Fibroblast of lung (primary cell): ENCODE results near the gene PDZD4. TPM values are rescaled to one million over a fixed set of nuclear protein-coding genes. Genes with fewer than 3 reads are reported as not detected.
A peak's percentile ranks its signal among the peaks of the same experiment; 100 is the strongest.
"Not testable (repeated sequence)": the region's sequence is repeated elsewhere in the genome, so short reads cannot be mapped to it uniquely, and the experiment has no call there.

Experiments used
- DNase-seq, 2 donors: peaks; one replicate each; pipeline versions ENCODE4 v3.0.0 to v3.0.0-alpha.2; 2010; ENCODE audit warnings: low read depth in 2 of 2
- H2AFZ ChIP-seq: 2 replicates; pipeline ENCODE4 v1.5.1; 2012; ENCODE audit warnings: low read length, control low read depth, inconsistent platforms
- H3K27ac ChIP-seq: 2 replicates; pipeline ENCODE4 v1.5.1; 2011; ENCODE audit warnings: low read length, control low read depth; ENCODE audit not compliant: insufficient read depth
- H3K27me3 ChIP-seq: 2 replicates; pipeline ENCODE4 v1.5.1; 2011; ENCODE audit warnings: mild to moderate bottlenecking, low read length; ENCODE audit not compliant: control insufficient read depth, insufficient read depth
- H3K36me3 ChIP-seq: 2 replicates; pipeline ENCODE4 v1.5.1; 2011; ENCODE audit warnings: low read length; ENCODE audit not compliant: control insufficient read depth, insufficient read depth
- H3K4me1 ChIP-seq: 2 replicates; pipeline ENCODE4 v1.5.1; 2011; ENCODE audit warnings: low read length; ENCODE audit not compliant: control insufficient read depth, insufficient read depth; ENCODE audit errors: extremely low read depth
- H3K4me2 ChIP-seq: 2 replicates; pipeline ENCODE4 v1.5.1; 2011; ENCODE audit warnings: low read length, control low read depth; ENCODE audit not compliant: insufficient read depth; ENCODE audit errors: extremely low read depth
- H3K4me3 ChIP-seq, 4 experiments: fragments of 200-600 bp in 1 of 4; sonication (generic) in 1 of 4; replicated peaks in 1 of 4; 2 replicates each; pipeline ENCODE4 v1.5.1; 2011 to 2016; ENCODE audit warnings: low read length in 4 of 4, low read depth in 3 of 4, mild to moderate bottlenecking in 3 of 4, control low read depth in 2 of 4, inconsistent platforms in 1 of 4, mixed read lengths in 1 of 4; ENCODE audit not compliant: insufficient read depth in 1 of 4; ENCODE audit errors: control extremely low read depth in 1 of 4
- H3K79me2 ChIP-seq: 2 replicates; pipeline ENCODE4 v1.5.1; 2012; ENCODE audit warnings: mild to moderate bottlenecking, low read length, inconsistent platforms; ENCODE audit not compliant: control insufficient read depth, insufficient read depth
- H3K9ac ChIP-seq: 2 replicates; pipeline ENCODE4 v1.5.1; 2011; ENCODE audit warnings: mild to moderate bottlenecking, low read length, control low read depth; ENCODE audit not compliant: insufficient read depth
- H3K9me3 ChIP-seq: 2 replicates; pipeline ENCODE4 v1.5.1; 2012; ENCODE audit warnings: low read depth, low read length; ENCODE audit not compliant: control insufficient read depth, insufficient read depth
- H4K20me1 ChIP-seq: 2 replicates; pipeline ENCODE4 v1.5.1; 2011; ENCODE audit warnings: low read length; ENCODE audit not compliant: control insufficient read depth, insufficient read depth; ENCODE audit errors: extremely low read depth
- EZH2 ChIP-seq: IDR thresholded peaks from 2 replicates; pipeline ENCODE4 v1.5.1; 2012; ENCODE audit warnings: low read length, control low read depth, mild to moderate bottlenecking; ENCODE audit errors: missing control alignments
- polyA plus RNA-seq, 2 donors: library from polyadenylated mRNA; depleted of rRNA in 1 of 2; stranded (reverse) in 1 of 2; unstranded in 1 of 2; fragments of >200 nt; gene quantifications; 2 replicates each; pipeline ENCODE4 v1.2.1, GENCODE V29; 2011 to 2012; ENCODE audit warnings: missing spikeins in 1 of 2
- total RNA-seq: library from RNA; depleted of rRNA; stranded (reverse); fragments of >200 nt; gene quantifications from 2 replicates; pipeline ENCODE4 v1.2.1, GENCODE V29; 2014
- TF ChIP-seq, protein P1 (sequence below), 2 donors: IDR thresholded peaks in 1 of 2; conservative IDR thresholded peaks in 1 of 2; 1 replicate in 1 of 2; 2 replicates in 1 of 2; pipeline ENCODE4 v1.5.1; 2011 to 2012; ENCODE audit warnings: low read length in 2 of 2, control low read depth in 1 of 2, inconsistent platforms in 1 of 2, low read depth in 1 of 2, mild to moderate bottlenecking in 1 of 2

The PDZD4 gene
- total and polyA plus RNA-seq, 2 donors (not counting 1 experiment from before 2014, with no cell fraction given), result under 0.01 to 0.10 TPM

- Histone ChIP-seq H3K9ac (no peak overlapping the region), H2AFZ (no peak overlapping the region), H3K27me3 (peaks cover 2% of the 10 kb centered on the region), H3K36me3 (no peaks in the 10 kb centered on the region), H4K20me1 (no peaks in the 10 kb centered on the region), H3K4me3 (peak overlapping the region in 1 of 4 experiments; percentile 30), H3K27ac (no peak overlapping the region), H3K9me3 (no peaks in the 10 kb centered on the region), H3K4me1 (no peaks in the 10 kb centered on the region), H3K79me2 (no peaks in the 10 kb centered on the region), H3K4me2 (peak overlapping the region; percentile 35)
- no peak for TF ChIP-seq EZH2
- TF ChIP-seq, protein P1, sequence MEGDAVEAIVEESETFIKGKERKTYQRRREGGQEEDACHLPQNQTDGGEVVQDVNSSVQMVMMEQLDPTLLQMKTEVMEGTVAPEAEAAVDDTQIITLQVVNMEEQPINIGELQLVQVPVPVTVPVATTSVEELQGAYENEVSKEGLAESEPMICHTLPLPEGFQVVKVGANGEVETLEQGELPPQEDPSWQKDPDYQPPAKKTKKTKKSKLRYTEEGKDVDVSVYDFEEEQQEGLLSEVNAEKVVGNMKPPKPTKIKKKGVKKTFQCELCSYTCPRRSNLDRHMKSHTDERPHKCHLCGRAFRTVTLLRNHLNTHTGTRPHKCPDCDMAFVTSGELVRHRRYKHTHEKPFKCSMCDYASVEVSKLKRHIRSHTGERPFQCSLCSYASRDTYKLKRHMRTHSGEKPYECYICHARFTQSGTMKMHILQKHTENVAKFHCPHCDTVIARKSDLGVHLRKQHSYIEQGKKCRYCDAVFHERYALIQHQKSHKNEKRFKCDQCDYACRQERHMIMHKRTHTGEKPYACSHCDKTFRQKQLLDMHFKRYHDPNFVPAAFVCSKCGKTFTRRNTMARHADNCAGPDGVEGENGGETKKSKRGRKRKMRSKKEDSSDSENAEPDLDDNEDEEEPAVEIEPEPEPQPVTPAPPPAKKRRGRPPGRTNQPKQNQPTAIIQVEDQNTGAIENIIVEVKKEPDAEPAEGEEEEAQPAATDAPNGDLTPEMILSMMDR (conservative IDR thresholded peaks at IDR 0.05 in 1 of 2, IDR thresholded peaks at IDR 0.05 in 1 of 2; ENCODE audit: low read depth in 1 of 2, low read length in 2 of 2), result no peak
- no peak for DNase-seq
Measured at GRCh38 chrX:153818571-153819383, 11.6 kb downstream of the PDZD4 start.

DNA sequence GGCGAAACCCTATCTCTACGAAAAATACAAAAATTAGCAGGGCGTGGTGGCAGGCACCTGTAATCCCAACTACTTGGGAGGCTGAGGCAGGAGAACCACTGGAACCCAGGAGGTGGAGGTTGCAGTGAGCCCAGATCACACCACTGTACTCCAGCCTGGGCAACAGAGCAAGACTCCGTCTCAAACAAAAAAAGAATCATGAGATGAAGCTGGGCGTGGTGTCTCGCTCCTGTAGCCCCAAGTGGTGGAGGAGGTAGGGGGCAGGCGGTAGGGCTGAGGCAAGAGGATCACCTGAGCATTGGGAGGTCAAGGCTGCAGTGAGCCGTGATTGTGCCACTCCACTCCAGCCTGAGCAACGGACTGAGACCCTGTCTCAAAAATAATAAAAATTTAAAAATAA lies 12.3 kb downstream of the PDZD4 start:
- not testable (repeated sequence) for H2AFZ ChIP-seq, H3K36me3 ChIP-seq, H3K4me2 ChIP-seq, H3K4me3 ChIP-seq, H3K9ac ChIP-seq, H3K27me3 ChIP-seq, H3K27ac ChIP-seq, DNase-seq, H3K79me2 ChIP-seq, H3K9me3 ChIP-seq, H3K4me1 ChIP-seq, H4K20me1 ChIP-seq

- Histone ChIP-seq H3K36me3 (no peaks in the 10 kb centered on the region), H3K27ac (no peak overlapping the region), H3K9ac (no peak overlapping the region), H3K9me3 (no peaks in the 10 kb centered on the region), H3K27me3 (no peaks in the 10 kb centered on the region), H3K4me2 (no peak overlapping the region), H3K4me3 (no peak overlapping the region), H2AFZ (no peak overlapping the region), H4K20me1 (no peaks in the 10 kb centered on the region), H3K4me1 (no peaks in the 10 kb centered on the region), H3K79me2 (no peaks in the 10 kb centered on the region)
- no peak for DNase-seq
- no peak for TF ChIP-seq EZH2
- TF ChIP-seq, protein P1 (conservative IDR thresholded peaks at IDR 0.05 in 1 of 2, IDR thresholded peaks at IDR 0.05 in 1 of 2; ENCODE audit: low read depth in 1 of 2, low read length in 2 of 2), result no peak
Measured at GRCh38 chrX:153816831-153817690, 13.3 kb downstream of the PDZD4 start.
